ENCODE measurements around the gene FBLN7. TPM values are rescaled to one million over a fixed set of nuclear protein-coding genes. Genes with fewer than 3 reads are reported as not detected.
A peak's percentile ranks its signal among the peaks of the same experiment; 100 is the strongest.

FBLN7 gene
- total RNA-seq, 2 experiments from 2014 or later: 40.5 to 40.6 TPM

- peaks cover 90% of the 10 kb centered on the region for H3K4me1 Mint-ChIP-seq
- H3K9me3 Mint-ChIP-seq (ENCODE audit: low read depth): no peaks in the 10 kb centered on the region
- H3K4me3 Mint-ChIP-seq: peak overlapping the region; percentile 62
- ATAC-seq (no peak), DNase-seq (peak; percentile 50)
- H3K27me3 Mint-ChIP-seq: no peaks in the 10 kb centered on the region
- intact Hi-C loops (cut with DNase I, micrococcal nuclease): loop anchor here (5.0 to 10.0 kb wide), 4 partner anchors 130 to 578 kb away; partner anchors contain the start of genes ANAPC1 (in 2 of the 2), CKAP2L (in 1 of the 2), SLC20A1 (in 1 of the 2) and TMEM87B (in 1 of the 2)
- POLR2A ChIA-PET: no interaction called here
- H3K36me3 Mint-ChIP-seq (ENCODE audit: low read depth): peaks cover 80% of the 10 kb centered on the region
- CTCF ChIA-PET: interaction anchor here (0.6 kb wide), 1 partner anchor 14 kb away, joined by 3 read pairs; no protein-coding TSS in a partner anchor
- peak overlapping the region; percentile 96 for H3K27ac Mint-ChIP-seq
Measured at GRCh38 chr2:112187046-112187715, 49.0 kb downstream of the FBLN7 start.

- CTCF ChIA-PET: interaction anchor here (1.4 to 3.1 kb wide), 2 partner anchors 15 to 63 kb away, joined by 4 to 9 read pairs; no protein-coding TSS in a partner anchor
- peak overlapping the region; percentile 62 for H3K4me3 Mint-ChIP-seq
- H3K27ac Mint-ChIP-seq: peak overlapping the region; percentile 96
Measured at GRCh38 chr2:112187805-112188596, 49.8 kb downstream of the FBLN7 start.

GRCh38 chr2:112189001-112189556 is 50.9 kb downstream of the FBLN7 start:
- no peaks in the 10 kb centered on the region for H3K27me3 Mint-ChIP-seq
- ATAC-seq (peak; percentile 4), DNase-seq (peak; percentile 42)
- intact Hi-C loops (cut with DNase I, micrococcal nuclease): loop anchor here (2.0 to 10.0 kb wide), 6 partner anchors 66 to 576 kb away; partner anchors contain the start of genes ANAPC1 (in 2 of the 2), CKAP2L (in 1 of the 2), SLC20A1 (in 1 of the 2) and TMEM87B (in 1 of the 2)
- ChIA-PET POLR2A (interaction anchor here (0.6 to 1.4 kb wide), 2 partner anchors 13 to 62 kb away, joined by 3 read pairs; no protein-coding TSS in a partner anchor), CTCF (interaction anchor here (1.4 to 3.1 kb wide), 2 partner anchors 14 to 62 kb away, joined by 4 to 9 read pairs; no protein-coding TSS in a partner anchor)
- peaks cover 84% of the 10 kb centered on the region for H3K4me1 Mint-ChIP-seq
- H3K27ac Mint-ChIP-seq: peak overlapping the region; percentile 96
- no peaks in the 10 kb centered on the region for H3K9me3 Mint-ChIP-seq (ENCODE audit: low read depth)
- peaks cover 71% of the 10 kb centered on the region for H3K36me3 Mint-ChIP-seq (ENCODE audit: low read depth)
- H3K4me3 Mint-ChIP-seq: peak overlapping the region; percentile 62

More at GRCh38 chr2:112187805-112188596, 49.8 kb downstream of the FBLN7 start:
- H3K4me1 Mint-ChIP-seq: peaks cover 90% of the 10 kb centered on the region
- H3K36me3 Mint-ChIP-seq (ENCODE audit: low read depth): peaks cover 80% of the 10 kb centered on the region
- DNase-seq (peak; percentile 90), ATAC-seq (peak; percentile 86)
- intact Hi-C loops (cut with DNase I, micrococcal nuclease): loop anchor here (1.0 to 10.0 kb wide), 11 partner anchors 55 to 577 kb away; partner anchors contain the start of genes ANAPC1 (in 2 of the 2), TMEM87B (in 2 of the 2), CHCHD5 (in 1 of the 2) and CKAP2L (in 1 of the 2)
- POLR2A ChIA-PET: interaction anchor here (0.6 to 1.4 kb wide), 2 partner anchors 14 to 63 kb away, joined by 3 read pairs; no protein-coding TSS in a partner anchor
- H3K27me3 Mint-ChIP-seq: no peaks in the 10 kb centered on the region
- H3K9me3 Mint-ChIP-seq (ENCODE audit: low read depth): no peaks in the 10 kb centered on the region

GRCh38 chr2:112194028-112194427 is 55.8 kb downstream of the FBLN7 start:
- no peaks in the 10 kb centered on the region for H3K9me3 Mint-ChIP-seq (ENCODE audit: low read depth)
- H3K4me1 Mint-ChIP-seq: peaks cover 61% of the 10 kb centered on the region
- no peaks in the 10 kb centered on the region for H3K27me3 Mint-ChIP-seq
- ChIA-PET POLR2A (no interaction called here), CTCF (interaction anchor here (0.7 kb wide), 1 partner anchor 1438 kb away, joined by 3 read pairs; no protein-coding TSS in a partner anchor)
- H3K27ac Mint-ChIP-seq: peak overlapping the region; percentile 11
- DNase-seq (no peak), ATAC-seq (no peak)
- intact Hi-C loops (cut with DNase I, micrococcal nuclease): no loop called here
- H3K4me3 Mint-ChIP-seq: no peak overlapping the region
- peaks cover 42% of the 10 kb centered on the region for H3K36me3 Mint-ChIP-seq (ENCODE audit: low read depth)

DNA sequence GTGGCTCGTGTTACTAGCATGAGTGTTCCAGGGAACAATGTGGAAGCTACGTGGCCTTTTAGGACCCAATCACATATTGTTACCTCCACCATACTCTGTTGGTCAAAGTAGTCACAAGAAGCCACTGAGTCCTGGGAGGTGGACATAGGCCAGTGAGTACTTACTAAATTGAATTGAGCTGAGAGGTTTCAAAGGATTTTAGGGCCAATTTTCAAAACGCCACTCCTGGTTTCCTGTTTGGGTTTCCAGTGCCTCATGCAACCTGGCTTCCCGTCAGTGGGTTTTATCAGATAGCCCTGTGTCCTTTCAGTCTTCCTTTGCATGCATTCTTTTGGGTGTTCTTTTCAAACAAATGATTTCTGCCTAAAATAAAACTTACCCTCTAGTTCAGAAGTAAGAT is 56.3 kb downstream of the FBLN7 start:
- Mint-ChIP-seq H3K27ac (peak overlapping the region; percentile 66), H3K36me3 (ENCODE audit: low read depth) (peaks cover 40% of the 10 kb centered on the region), H3K4me1 (peaks cover 61% of the 10 kb centered on the region), H3K27me3 (no peaks in the 10 kb centered on the region), H3K4me3 (no peak overlapping the region), H3K9me3 (ENCODE audit: low read depth) (no peaks in the 10 kb centered on the region)
- ATAC-seq (no peak), DNase-seq (no peak)
- intact Hi-C loops (cut with DNase I, micrococcal nuclease): no loop called here
- POLR2A ChIA-PET: no interaction called here
- CTCF ChIA-PET: interaction anchor here (0.6 kb wide), 1 partner anchor 963 kb away, joined by 3 read pairs; no protein-coding TSS in a partner anchor

DNA sequence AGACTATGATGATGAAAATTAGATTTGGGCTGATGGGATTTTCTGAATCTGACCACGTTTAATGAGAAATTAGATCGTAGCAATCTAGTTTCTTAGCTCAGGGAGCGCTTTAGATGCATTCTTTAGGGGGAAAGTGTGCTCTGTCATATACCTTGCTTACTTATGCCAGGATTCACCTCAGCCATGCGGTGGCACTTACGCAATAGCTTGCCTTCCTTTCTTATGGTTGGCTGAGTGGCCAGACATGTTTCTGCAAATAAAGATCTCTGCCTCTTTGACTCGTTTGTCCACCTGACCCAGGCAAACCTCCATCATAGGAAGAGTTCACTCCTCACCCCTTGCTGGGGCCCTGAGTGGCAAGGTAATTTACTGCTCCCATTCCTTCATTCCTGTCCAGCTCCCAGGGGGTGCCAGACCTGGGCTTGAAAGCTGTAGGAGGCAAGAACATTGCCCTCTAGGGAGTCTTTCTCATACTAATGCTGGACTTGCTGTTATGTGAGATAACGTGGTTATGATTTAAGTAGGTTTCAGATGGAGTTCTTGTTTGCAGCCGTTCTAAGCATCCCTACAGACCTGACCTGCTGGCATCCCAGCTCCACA is 57.1 kb downstream of the FBLN7 start:
- Mint-ChIP-seq H3K36me3 (ENCODE audit: low read depth) (peaks cover 39% of the 10 kb centered on the region), H3K27me3 (no peaks in the 10 kb centered on the region), H3K9me3 (ENCODE audit: low read depth) (no peaks in the 10 kb centered on the region), H3K27ac (peak overlapping the region; percentile 67), H3K4me1 (peaks cover 56% of the 10 kb centered on the region), H3K4me3 (no peak overlapping the region)
- ChIA-PET CTCF (interaction anchor here (1.2 kb wide), 1 partner anchor 9 kb away, joined by 4 read pairs; no protein-coding TSS in a partner anchor), POLR2A (no interaction called here)
- intact Hi-C loops (cut with DNase I, micrococcal nuclease): no loop called here
- DNase-seq (no peak), ATAC-seq (no peak)

GRCh38 chr2:112195950-112196349 is 57.8 kb downstream of the FBLN7 start:
- no peak overlapping the region for H3K4me3 Mint-ChIP-seq
- ATAC-seq (no peak), DNase-seq (no peak)
- H3K27ac Mint-ChIP-seq: no peak overlapping the region
- no peaks in the 10 kb centered on the region for H3K27me3 Mint-ChIP-seq
- H3K9me3 Mint-ChIP-seq (ENCODE audit: low read depth): no peaks in the 10 kb centered on the region
- ChIA-PET POLR2A (no interaction called here), CTCF (interaction anchor here (1.2 kb wide), 1 partner anchor 8 kb away, joined by 4 read pairs; no protein-coding TSS in a partner anchor)
- intact Hi-C loops (cut with DNase I, micrococcal nuclease): no loop called here
- peaks cover 56% of the 10 kb centered on the region for H3K4me1 Mint-ChIP-seq
- H3K36me3 Mint-ChIP-seq (ENCODE audit: low read depth): peaks cover 35% of the 10 kb centered on the region

DNA sequence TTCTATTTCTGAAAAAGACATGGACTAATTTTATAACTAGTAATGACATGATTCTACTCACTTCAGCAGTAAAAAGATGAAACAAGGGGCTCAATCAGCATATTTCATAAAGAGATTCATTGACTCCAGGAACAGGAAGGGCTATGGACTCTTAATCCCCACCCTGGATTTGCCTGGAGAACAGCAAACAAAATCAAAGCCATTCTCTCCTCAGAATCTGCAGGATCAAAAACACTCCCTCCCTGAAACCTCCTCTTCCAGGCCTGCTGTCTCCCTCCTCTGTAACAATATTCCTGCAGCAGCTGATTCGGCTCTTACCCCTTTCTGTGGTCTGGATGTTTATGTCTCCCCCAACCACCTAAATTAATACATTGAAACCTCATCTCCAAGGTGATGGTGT is 59.7 kb downstream of the FBLN7 start:
- CTCF ChIA-PET: no interaction called here

GRCh38 chr2:112198780-112199179 is 60.6 kb downstream of the FBLN7 start:
- ATAC-seq (no peak), DNase-seq (no peak)
- Mint-ChIP-seq H3K36me3 (ENCODE audit: low read depth) (peaks cover 38% of the 10 kb centered on the region), H3K4me3 (no peak overlapping the region), H3K27ac (no peak overlapping the region), H3K27me3 (no peaks in the 10 kb centered on the region), H3K4me1 (peaks cover 39% of the 10 kb centered on the region), H3K9me3 (ENCODE audit: low read depth) (peaks cover 4% of the 10 kb centered on the region)
- POLR2A ChIA-PET: no interaction called here
- intact Hi-C loops (cut with DNase I, micrococcal nuclease): no loop called here
- CTCF ChIA-PET: no interaction called here

More for the DNA sequence above, 59.7 kb downstream of the FBLN7 start:
- ATAC-seq (no peak), DNase-seq (no peak)
- Mint-ChIP-seq H3K27ac (no peak overlapping the region), H3K4me1 (peaks cover 42% of the 10 kb centered on the region), H3K4me3 (no peak overlapping the region), H3K9me3 (ENCODE audit: low read depth) (peaks cover 2% of the 10 kb centered on the region), H3K27me3 (no peaks in the 10 kb centered on the region), H3K36me3 (ENCODE audit: low read depth) (peaks cover 31% of the 10 kb centered on the region)
- intact Hi-C loops (cut with DNase I, micrococcal nuclease): no loop called here
- POLR2A ChIA-PET: no interaction called here

- peaks cover 35% of the 10 kb centered on the region for H3K4me1 Mint-ChIP-seq
- DNase-seq (no peak), ATAC-seq (peak; percentile 78)
- POLR2A ChIA-PET: no interaction called here
- peaks cover 40% of the 10 kb centered on the region for H3K36me3 Mint-ChIP-seq (ENCODE audit: low read depth)
- H3K9me3 Mint-ChIP-seq (ENCODE audit: low read depth): peaks cover 7% of the 10 kb centered on the region
- H3K27me3 Mint-ChIP-seq: no peaks in the 10 kb centered on the region
- no peak overlapping the region for H3K27ac Mint-ChIP-seq
- no peak overlapping the region for H3K4me3 Mint-ChIP-seq
- intact Hi-C loops (cut with DNase I, micrococcal nuclease): no loop called here
- CTCF ChIA-PET: no interaction called here
Measured at GRCh38 chr2:112199188-112199587, 61.0 kb downstream of the FBLN7 start.
